GM12878 (cell line): ENCODE data around the gene B3GALT6. TPM values are rescaled to one million over a fixed set of nuclear protein-coding genes. Genes with fewer than 3 reads are reported as not detected.

Experiments used
- ATAC-seq: fragments of 200-7000 bp; cut with Tn5 transposase; 3 replicates; pipeline ENCODE4 v1.9.1; 2020; ENCODE audit warnings: mild to moderate bottlenecking, moderate library complexity
- BruUV-seq: library from RNA; stranded (reverse); fragments of 400-500 nt; replicated peaks from 2 replicates; lab custom pipeline; 2021; lab: Mats Ljungman, UMichigan
- CTCF ChIA-PET: fragments of 300-600 bp; sonication (Branson Sonifier 250); formaldehyde crosslinking; extraction: SDS; loops from one replicate; lab custom pipeline; 2021; ENCODE audit warnings: inconsistent platforms; lab: Yijun Ruan, JAX
- POLR2A ChIA-PET: fragments of 350-600 bp; formaldehyde crosslinking; extraction: SDS; loops from one replicate; lab custom pipeline; 2021; ENCODE audit warnings: inconsistent platforms; lab: Charles Lee
- RAD21 ChIA-PET: fragments of 300-600 bp; sonication (Branson Sonifier 250); formaldehyde crosslinking; loops from one replicate; lab custom pipeline; 2023; ENCODE audit warnings: antibody characterized with exemption; ENCODE audit not compliant: unreplicated experiment; lab: Charles Lee
- SMC1A ChIA-PET: fragments of 300-600 bp; sonication (Branson Sonifier 250); formaldehyde crosslinking; loops from one replicate; lab custom pipeline; 2023; ENCODE audit not compliant: unreplicated experiment, uncharacterized antibody; lab: Charles Lee
- DNase-seq: peaks from one replicate; pipeline ENCODE4 v3.0.0-alpha.2; 2011; ENCODE audit warnings: low read depth, low spot score
- FAIRE-seq: peaks from 3 replicates; lab custom pipeline; 2011; peaks lifted over from hg19 to GRCh38; lab: Jason Lieb, UNC
- H2AFZ ChIP-seq: 2 replicates; pipeline ENCODE4 v1.6.0; 2011; ENCODE audit warnings: low read depth, low read length, control low read depth; ENCODE audit not compliant: control insufficient read depth
- H3K27ac ChIP-seq: 2 replicates; pipeline ENCODE4 v1.5.1; 2011; ENCODE audit warnings: control low read depth; ENCODE audit not compliant: control insufficient read depth, insufficient read depth
- H3K27me3 ChIP-seq, 2 experiments: replicated peaks in 1 of 2; 2 replicates each; pipeline versions ENCODE4 v1.6.0 to v1.6.1; 2011; ENCODE audit warnings: low read length in 1 of 2; ENCODE audit not compliant: control insufficient read depth in 2 of 2, insufficient read depth in 2 of 2
- H3K36me3 ChIP-seq, 2 experiments: 2 replicates each; pipeline ENCODE4 v1.5.1; 2011; ENCODE audit warnings: low read length in 1 of 2; ENCODE audit not compliant: control insufficient read depth in 2 of 2, insufficient read depth in 2 of 2
- H3K4me1 ChIP-seq: 2 replicates; pipeline ENCODE4 v1.6.1; 2011; ENCODE audit warnings: mild to moderate bottlenecking, low read length, moderate library complexity, mixed read lengths; ENCODE audit not compliant: control insufficient read depth, insufficient read depth
- H3K4me2 ChIP-seq: 2 replicates; pipeline ENCODE4 v1.6.0; 2011; ENCODE audit warnings: control low read depth; ENCODE audit not compliant: control insufficient read depth, insufficient read depth
- H3K4me3 ChIP-seq: fragments of 200-600 bp; sonication (generic); 2 replicates; pipeline ENCODE4 v1.5.1; 2016
- H3K79me2 ChIP-seq: 2 replicates; pipeline ENCODE4 v1.6.0; 2011; ENCODE audit warnings: low read length; ENCODE audit not compliant: control insufficient read depth, insufficient read depth
- H3K9ac ChIP-seq: 2 replicates; pipeline ENCODE4 v1.8.0; 2011; ENCODE audit warnings: low read length, control low read depth, mixed read lengths; ENCODE audit not compliant: control insufficient read depth, insufficient read depth
- H3K9me3 ChIP-seq: replicated peaks from 3 replicates; pipeline ENCODE4 v1.5.1; 2011; ENCODE audit warnings: mild to moderate bottlenecking, low read length; ENCODE audit not compliant: control insufficient read depth, insufficient read depth
- H4K20me1 ChIP-seq: 2 replicates; pipeline ENCODE4 v1.6.0; 2011; ENCODE audit not compliant: control insufficient read depth, insufficient read depth
- CUX1 ChIP-seq: IDR thresholded peaks from 2 replicates; pipeline ENCODE4 v1.6.1; 2012; ENCODE audit warnings: improper control_type of control experiment, low read depth, low read length; ENCODE audit not compliant: insufficient replicate concordance
- MEF2A ChIP-seq: IDR thresholded peaks from 2 replicates; pipeline ENCODE4 v1.6.1; 2011; ENCODE audit warnings: low read depth, mild to moderate bottlenecking, low read length, moderate library complexity; ENCODE audit not compliant: insufficient read depth
- NFIC ChIP-seq: IDR thresholded peaks from 2 replicates; pipeline ENCODE4 v1.6.1; 2012; ENCODE audit warnings: low read depth, mild to moderate bottlenecking, inconsistent platforms, low read length, moderate library complexity
- NFYA ChIP-seq: IDR thresholded peaks from 2 replicates; pipeline ENCODE4 v1.6.1; 2011; ENCODE audit warnings: low read depth, mild to moderate bottlenecking, low read length, improper control_type of control experiment, borderline replicate concordance
- NR2C1 ChIP-seq: fragments of 450-650 bp; IDR thresholded peaks from 2 replicates; pipeline ENCODE4 v1.6.1; 2017; ENCODE audit warnings: antibody characterized with exemption, mild to moderate bottlenecking, moderate library complexity
- NR2C2 ChIP-seq: IDR thresholded peaks from 2 replicates; pipeline ENCODE4 v1.6.1; 2011; ENCODE audit warnings: borderline replicate concordance, low read depth; ENCODE audit not compliant: control insufficient read depth, insufficient read length
- NR2F1 ChIP-seq: fragments of 450-650 bp; conservative IDR thresholded peaks from 2 replicates; pipeline ENCODE4 v1.6.1; 2017; ENCODE audit warnings: mild to moderate bottlenecking
- PKNOX1 ChIP-seq: fragments of 450-650 bp; IDR thresholded peaks from 2 replicates; pipeline ENCODE4 v1.6.1; 2016; ENCODE audit warnings: mild to moderate bottlenecking
- SIN3A ChIP-seq: IDR thresholded peaks from 2 replicates; pipeline ENCODE4 v1.6.1; 2012; ENCODE audit warnings: low read depth, low read length, improper control_type of control experiment
- SREBF2 ChIP-seq: IDR thresholded peaks from 2 replicates; pipeline ENCODE4 v1.6.1; 2012; ENCODE audit warnings: mild to moderate bottlenecking, low read length
- STAT3 ChIP-seq: IDR thresholded peaks from 2 replicates; pipeline ENCODE4 v1.6.1; 2011; ENCODE audit warnings: low read depth, low read length, improper control_type of control experiment
- TCF3 ChIP-seq: IDR thresholded peaks from 2 replicates; pipeline ENCODE4 v1.6.1; 2012; ENCODE audit warnings: low read depth, mild to moderate bottlenecking, low read length, borderline replicate concordance; ENCODE audit not compliant: insufficient read depth
- WGBS: methylation state at CpG from one replicate; pipeline ENCODE4 v1.1.6; 2016; ENCODE audit warnings: low lambda C conversion rate; ENCODE audit not compliant: insufficient replicate concordance, insufficient coverage; ENCODE audit errors: missing lambda C conversion rate; 5-methylcytosine and 5-hydroxymethylcytosine counted together
- in situ Hi-C: fragments of 300-500 bp; cut with MboI; formaldehyde crosslinking; loops from 9 replicates; pipeline ENCODE4 v1.14.3; 2018; ENCODE audit warnings: mixed read lengths
- intact Hi-C: fragments of 100-400 bp; cut with micrococcal nuclease; formaldehyde crosslinking; loops from one replicate; pipeline ENCODE4 v1.14.2; 2022; ENCODE audit not compliant: unreplicated experiment
- polyA plus RNA-seq, 11 experiments: library from polyadenylated mRNA; depleted of rRNA in 4 of 11; unstranded in 6 of 11; stranded (reverse) in 5 of 11; fragments of >200 nt; fragmentation: Nextera tagmentation in 4 of 11; fragmentation: Illumina TruSeq in 1 of 11; extraction: Ambion mirVana in 4 of 11; extraction: Trizol in 1 of 11; gene quantifications; 1 replicate in 1 of 11; 2 replicates in 10 of 11; pipeline versions ENCODE4 v1.2.1 to v1.2.3, GENCODE V29; 2011 to 2016; ENCODE audit warnings: inconsistent platforms in 2 of 11, missing spikeins in 2 of 11, low read depth in 1 of 11
- total RNA-seq, 4 experiments: library from RNA; depleted of rRNA in 3 of 4; stranded (reverse); fragments of >200 nt in 3 of 4; fragmentation: Illumina TruSeq in 1 of 4; extraction: Trizol in 1 of 4; gene quantifications; 2 replicates each; pipeline versions ENCODE4 v1.2.1 to v1.2.3, GENCODE V29; 2013 to 2021

The B3GALT6 gene
- total and polyA plus RNA-seq, 10 of the 15 experiments (the other 5 are each of a cell fraction or from before 2014, with no cell fraction given): 0.53 to 20.8 (median 4.5) TPM

GRCh38 chr1:1239614-1240347, 7.7 kb downstream of the B3GALT6 start:
- no peak overlapping the region for H3K9ac ChIP-seq
- H3K79me2 ChIP-seq: no peaks in the 10 kb centered on the region
- H3K4me1 ChIP-seq: no peaks in the 10 kb centered on the region
- H3K4me2 ChIP-seq: no peak overlapping the region
- BruUV-seq: no TSS peak
- ChIA-PET CTCF (no interaction called here), POLR2A (interaction anchor here (0.9 kb wide), 1 partner anchor 11 kb away, joined by 3 read pairs; no protein-coding TSS in a partner anchor), RAD21 (interaction anchor here (1.3 kb wide), 1 partner anchor 11 kb away, joined by 4 read pairs; no protein-coding TSS in a partner anchor), SMC1A (no interaction called here)
- 46% methylated on average over 28 of the region's 30 CpGs for WGBS
- intact Hi-C loops: no loop called here
- no peaks in the 10 kb centered on the region for H3K27me3 ChIP-seq
- H3K4me3 ChIP-seq: no peak overlapping the region
- no peak for DNase-seq
- H3K36me3 ChIP-seq: no peaks in the 10 kb centered on the region
- no peak overlapping the region for H3K27ac ChIP-seq
- no peaks in the 10 kb centered on the region for H3K9me3 ChIP-seq
- no peak for ATAC-seq
- H4K20me1 ChIP-seq: no peaks in the 10 kb centered on the region
- peak; percentile 74 for TF ChIP-seq NR2F1
- no peak for TF ChIP-seq NFIC
- TF ChIP-seq TCF3: no peak
- TF ChIP-seq PKNOX1: 0 out of 2 replicates have a peak, but pooled peaks have one; percentile 9
- no peak for TF ChIP-seq STAT3
- peak; percentile 59 for TF ChIP-seq NR2C1
- TF ChIP-seq NR2C2: peak; percentile 47
- no peak for TF ChIP-seq SREBF2
- TF ChIP-seq SIN3A: no peak
- TF ChIP-seq MEF2A: no peak
- no peak for TF ChIP-seq CUX1
- no peak for TF ChIP-seq NFYA
- in situ Hi-C loops: no loop called here
- no peak overlapping the region for H2AFZ ChIP-seq
- no peak for FAIRE-seq
